Measurements from ENCODE around the gene RNASE11. TPM values are rescaled to one million over a fixed set of nuclear protein-coding genes. Genes with fewer than 3 reads are reported as not detected.

Gene RNASE11
- total and polyA plus RNA-seq, 11 donors = not detected

GRCh38 chr14:20563971-20564370 is 23.8 kb downstream of the RNASE11 start:
- peaks cover 0 to 15% (median 7%) of the 10 kb centered on the region in 12 donors for H3K9me3 ChIP-seq
- no peaks in the 10 kb centered on the region for H3K36me3 ChIP-seq
- ATAC-seq (no peak), DNase-seq (no peak)
- no peak overlapping the region for H3K4me3 ChIP-seq
- H3K4me1 ChIP-seq = no peaks in the 10 kb centered on the region
- TF ChIP-seq CTCF (IDR thresholded peaks at IDR 0.05) = no peak
- no peak for TF ChIP-seq POLR2A (IDR thresholded peaks at IDR 0.05)
- 44 to 74% (median 60%) methylated on average over 1 of the region's 1 CpG for WGBS, 4 donors
- no peak overlapping the region for H3K27ac ChIP-seq
- no peaks in the 10 kb centered on the region for H3K27me3 ChIP-seq
- intact Hi-C loops (cut with DNase I) = no loop called here

GRCh38 chr14:20560961-20561360 is 26.8 kb downstream of the RNASE11 start, which contains the start of gene RNASE9:
TSS of gene RNASE9 (minus strand) at chr14:20561047.
- H3K4me1 ChIP-seq = peaks cover 0 to 7% (median 0%) of the 10 kb centered on the region in 12 donors
- H3K27ac ChIP-seq = no peak within 1 kb of the TSS
- H3K9me3 ChIP-seq = peaks cover 0 to 2% (median 0%) of the 10 kb centered on the region in 12 donors
- WGBS, 4 donors = 93 to 96% (median 95%) methylated on average over 3 of the region's 3 CpGs
- TF ChIP-seq CTCF (IDR thresholded peaks at IDR 0.05) = no peak
- TF ChIP-seq POLR2A (IDR thresholded peaks at IDR 0.05) = no peak
- DNase-seq = no peak
- H3K27me3 ChIP-seq = no peaks in the 10 kb centered on the region
- no peaks in the 10 kb centered on the region for H3K36me3 ChIP-seq
- no peak within 1 kb of the TSS for H3K4me3 ChIP-seq
- no peak for ATAC-seq
- intact Hi-C loops (cut with DNase I) = no loop called here

- 39 to 69% (median 57%) methylated on average over 2 of the region's 2 CpGs for whole genome bisulfite sequencing, 4 donors
- Histone ChIP-seq H3K4me3 (no peak overlapping the region), H3K27ac (no peak overlapping the region), H3K27me3 (no peaks in the 10 kb centered on the region), H3K9me3 (no peaks in the 10 kb centered on the region), H3K36me3 (no peaks in the 10 kb centered on the region), H3K4me1 (peaks cover 0 to 7% (median 0%) of the 10 kb centered on the region in 12 donors)
- DNase-seq (no peak), ATAC-seq (no peak)
- TF ChIP-seq POLR2A (IDR thresholded peaks at IDR 0.05) (no peak), CTCF (IDR thresholded peaks at IDR 0.05) (no peak)
- intact Hi-C loops (cut with DNase I) = no loop called here
Measured at GRCh38 chr14:20559461-20559904, 28.3 kb downstream of the RNASE11 start.

- intact Hi-C loops (cut with DNase I) = no loop called here
- Histone ChIP-seq H3K9me3 (no peaks in the 10 kb centered on the region), H3K27me3 (no peaks in the 10 kb centered on the region), H3K36me3 (no peaks in the 10 kb centered on the region), H3K27ac (no peak overlapping the region), H3K4me1 (peaks cover 0 to 7% (median 0%) of the 10 kb centered on the region in 12 donors), H3K4me3 (no peak overlapping the region)
- WGBS, 4 donors = 43 to 56% (median 53%) methylated on average over 2 of the region's 2 CpGs
- DNase-seq (no peak), ATAC-seq (no peak)
- no peak for TF ChIP-seq CTCF (IDR thresholded peaks at IDR 0.05)
- TF ChIP-seq POLR2A (IDR thresholded peaks at IDR 0.05) = no peak
Measured at GRCh38 chr14:20557212-20557542, 30.6 kb downstream of the RNASE11 start.
